Gastrocnemius medialis (tissue), 4 donors: ENCODE measurements around the gene SOCS2.

Experiments
- CTCF ChIP-seq, 5 experiments: fragments of 450-650 bp in 3 of 5; fragments of 200-600 bp in 2 of 5; sonication (generic) in 2 of 5; IDR thresholded peaks in 4 of 5; conservative IDR thresholded peaks in 1 of 5; 1 replicate in 4 of 5; 2 replicates in 1 of 5; pipeline ENCODE4 v1.5.1; 2016 to 2019; ENCODE audit warnings: antibody characterized with exemption in 5 of 5, mild to moderate bottlenecking in 3 of 5, moderate library complexity in 3 of 5
- POLR2A ChIP-seq, 2 donors: fragments of 450-650 bp; IDR thresholded peaks; one replicate each; pipeline ENCODE4 v1.6.1; 2017; ENCODE audit warnings: antibody characterized with exemption in 2 of 2, mild to moderate bottlenecking in 2 of 2, moderate library complexity in 2 of 2

GRCh38 chr12:93597608-93598007 lies 25.1 kb downstream of the SOCS2 start:
- TF ChIP-seq CTCF (IDR thresholded peaks at IDR 0.05 in 4 of 5, conservative IDR thresholded peaks at IDR 0.05 in 1 of 5): no peak
- no peak for TF ChIP-seq POLR2A (IDR thresholded peaks at IDR 0.05)
